ENCODE data around the gene CHST15. TPM values are rescaled to one million over a fixed set of nuclear protein-coding genes. Genes with fewer than 3 reads are reported as not detected.

Gene CHST15
- total and polyA plus RNA-seq, 2 of the 13 experiments (the other 11 are each of a cell fraction or from before 2014, with no cell fraction given), result 1.4 to 94.7 TPM

- TF ChIP-seq ZBTB46 (CRISPR knock-in tag; IDR thresholded peaks at IDR 0.05; ENCODE audit: borderline replicate concordance) (no peak), GTF2F1 (IDR thresholded peaks at IDR 0.05; ENCODE audit: low read length) (no peak), XBP1 (CRISPR knock-in tag; IDR thresholded peaks at IDR 0.05) (no peak), AKAP8 (CRISPR knock-in tag; IDR thresholded peaks at IDR 0.05) (0 out of 2 replicates have a peak, but pooled peaks have one; percentile 39), ZNF75D (CRISPR knock-in tag; IDR thresholded peaks at IDR 0.05; ENCODE audit: borderline replicate concordance) (no peak), MTA3 (CRISPR knock-in tag; IDR thresholded peaks at IDR 0.05) (no peak), NFKB2 (CRISPR knock-in tag; IDR thresholded peaks at IDR 0.05; ENCODE audit: borderline replicate concordance) (no peak), ZNF292 (CRISPR knock-in tag; IDR thresholded peaks at IDR 0.05; ENCODE audit: borderline replicate concordance, low read depth) (no peak), ZNF460 (CRISPR knock-in tag; IDR thresholded peaks at IDR 0.05; ENCODE audit: borderline replicate concordance) (no peak; the same call in 1 of the 2 replicates), TAF15 (IDR thresholded peaks at IDR 0.05; ENCODE audit: low read depth, low read length, poor library complexity, severe bottlenecking) (no peak), ZIK1 (CRISPR knock-in tag; IDR thresholded peaks at IDR 0.05; ENCODE audit: borderline replicate concordance, low read depth) (no peak), RFXAP (CRISPR knock-in tag; IDR thresholded peaks at IDR 0.05; ENCODE audit: borderline replicate concordance) (peak; percentile 23; the same call in 1 of the 2 replicates), ZNF737 (CRISPR knock-in tag; IDR thresholded peaks at IDR 0.05; ENCODE audit: borderline replicate concordance) (no peak), SPEN (CRISPR knock-in tag; IDR thresholded peaks at IDR 0.05; ENCODE audit: low read depth) (peak; percentile 59), ZNF549 (CRISPR knock-in tag; IDR thresholded peaks at IDR 0.05) (no peak), AHR (CRISPR knock-in tag; IDR thresholded peaks at IDR 0.05) (no peak), SP4 (CRISPR knock-in tag; IDR thresholded peaks at IDR 0.05) (peak; percentile 31; the same call in 1 of the 2 replicates), ZNF564 (CRISPR knock-in tag; IDR thresholded peaks at IDR 0.05) (no peak), ZNF260 (CRISPR knock-in tag; IDR thresholded peaks at IDR 0.05; ENCODE audit: borderline replicate concordance, low read depth) (no peak), ZNF24 (IDR thresholded peaks at IDR 0.05) (peak; percentile 95), TCF7 (IDR thresholded peaks at IDR 0.05; ENCODE audit: low read depth) (peak; percentile 88), ZNF282 (IDR thresholded peaks at IDR 0.05; ENCODE audit: partially characterized antibody) (no peak), HNF4A (CRISPR knock-in tag; IDR thresholded peaks at IDR 0.05) (peak; percentile 96), ZNF746 (CRISPR knock-in tag; IDR thresholded peaks at IDR 0.05) (peak; percentile 26; the same call in 1 of the 2 replicates), PLRG1 (conservative IDR thresholded peaks at IDR 0.05) (no peak), ISX (CRISPR knock-in tag; conservative IDR thresholded peaks at IDR 0.05) (no peak), ZNF354B (CRISPR knock-in tag; IDR thresholded peaks at IDR 0.05) (no peak), NR2F6 (IDR thresholded peaks at IDR 0.05) (peak; percentile 69), NR2F6 (CRISPR knock-in tag; IDR thresholded peaks at IDR 0.05) (peak; percentile 62)
These were observed 44.8 kb downstream of the CHST15 start (continued) for GRCh38 chr10:124048371-124049290.

All from HepG2 (cell line).